HepG2 (cell line): ENCODE measurements around the gene FGF21. TPM values are rescaled to one million over a fixed set of nuclear protein-coding genes. Genes with fewer than 3 reads are reported as not detected.

ENCODE experiments used
- ATAC-seq: fragments of 200-7000 bp; cut with Tn5 transposase; 3 replicates; pipeline ENCODE4 v1.9.1; 2020; ENCODE audit warnings: mild to moderate bottlenecking, moderate library complexity
- BruUV-seq: library from RNA; stranded (reverse); fragments of 400-500 nt; replicated peaks from 2 replicates; lab custom pipeline; 2021; lab: Mats Ljungman, UMichigan
- CTCF ChIA-PET: fragments of 300-600 bp; formaldehyde crosslinking; extraction: SDS; loops from one replicate; lab custom pipeline; 2021; ENCODE audit warnings: low total read pairs, inconsistent platforms, low intra/inter-chr PET ratio; lab: Yijun Ruan, JAX
- POLR2A ChIA-PET: fragments of 350-600 bp; sonication (Branson Sonifier 250); formaldehyde crosslinking; loops from one replicate; lab custom pipeline; 2020; ENCODE audit warnings: antibody characterized with exemption, inconsistent platforms; lab: Yijun Ruan, JAX
- DNase-seq: peaks from one replicate; pipeline ENCODE4 v3.0.0-alpha.2; 2015; ENCODE audit warnings: low spot score
- FAIRE-seq: peaks from 3 replicates; lab custom pipeline; 2011; peaks lifted over from hg19 to GRCh38; lab: Jason Lieb, UNC
- H2AFZ ChIP-seq: one replicate; pipeline ENCODE4 v1.6.1; 2011; ENCODE audit warnings: low read length, inconsistent platforms
- H3K27ac ChIP-seq: fragments of 300-600 bp; 3 replicates; pipeline ENCODE4 v1.8.0; 2011; ENCODE audit warnings: mixed run types, mild to moderate bottlenecking, mixed read lengths, low read length, inconsistent platforms; ENCODE audit not compliant: insufficient read depth; ENCODE audit errors: extremely low read length
- H3K27me3 ChIP-seq, 2 experiments: fragments of 200-600 bp in 1 of 2; 2 replicates in 1 of 2; 3 replicates in 1 of 2; pipeline versions ENCODE4 v1.6.0 to v1.8.0; 2011; ENCODE audit warnings: low read length in 2 of 2, mild to moderate bottlenecking in 2 of 2, moderate library complexity in 2 of 2, inconsistent platforms in 1 of 2; ENCODE audit not compliant: insufficient read depth in 2 of 2, control insufficient read depth in 1 of 2
- H3K36me3 ChIP-seq, 2 experiments: fragments of 200-600 bp in 1 of 2; replicated peaks in 1 of 2; 2 replicates in 1 of 2; 3 replicates in 1 of 2; pipeline versions ENCODE4 v1.5.1 to v1.8.0; 2011; ENCODE audit warnings: low read length in 2 of 2, inconsistent platforms in 1 of 2; ENCODE audit not compliant: insufficient read depth in 2 of 2, control insufficient read depth in 1 of 2
- H3K4me1 ChIP-seq: 2 replicates; pipeline ENCODE4 v1.5.1; 2012; ENCODE audit warnings: low read length, inconsistent platforms; ENCODE audit not compliant: insufficient read depth
- H3K4me2 ChIP-seq: 2 replicates; pipeline ENCODE4 v1.6.0; 2011; ENCODE audit warnings: low read depth, low read length, inconsistent platforms
- H3K4me3 ChIP-seq, 3 experiments: fragments of 200-600 bp in 1 of 3; sonication (generic), shearing (Covaris generic) in 1 of 3; replicated peaks in 1 of 3; 2 replicates each; pipeline ENCODE4 v1.5.1; 2011 to 2016; ENCODE audit warnings: low read length in 3 of 3, inconsistent platforms in 2 of 3, low read depth in 2 of 3, mild to moderate bottlenecking in 2 of 3, control low read depth in 1 of 3, mixed read lengths in 1 of 3; ENCODE audit not compliant: insufficient read depth in 1 of 3
- H3K79me2 ChIP-seq: one replicate; pipeline ENCODE4 v1.6.1; 2011; ENCODE audit warnings: low read length, inconsistent platforms; ENCODE audit not compliant: insufficient read depth
- H3K9ac ChIP-seq: 2 replicates; pipeline ENCODE4 v1.6.0; 2011; ENCODE audit warnings: mild to moderate bottlenecking, low read depth, low read length, inconsistent platforms; ENCODE audit not compliant: insufficient read depth
- H3K9me3 ChIP-seq: 2 replicates; pipeline ENCODE4 v1.5.1; 2012; ENCODE audit warnings: mild to moderate bottlenecking, low read length
- H4K20me1 ChIP-seq: 2 replicates; pipeline ENCODE4 v1.6.0; 2011; ENCODE audit warnings: inconsistent platforms, mild to moderate bottlenecking, low read length, moderate library complexity; ENCODE audit not compliant: insufficient read depth
- GATAD2A ChIP-seq: IDR thresholded peaks from 2 replicates; pipeline ENCODE4 v1.6.1; 2016
- KMT2B ChIP-seq: IDR thresholded peaks from 2 replicates; pipeline ENCODE4 v1.6.1; 2016; ENCODE audit warnings: missing genetic modification reagents, missing compliant biosample characterization
- NRL ChIP-seq: sonication (generic); formaldehyde crosslinking; IDR thresholded peaks from 2 replicates; pipeline ENCODE4 v1.5.0; 2020; ENCODE audit warnings: missing genetic modification reagents, mild to moderate bottlenecking, moderate library complexity, borderline replicate concordance
- SOX6 ChIP-seq, 2 experiments: fragments of 450-650 bp in 1 of 2; sonication (generic) in 1 of 2; formaldehyde crosslinking in 1 of 2; IDR thresholded peaks; 2 replicates each; pipeline versions ENCODE4 v1.4.0 to v1.6.1; 2017 to 2020; ENCODE audit warnings: antibody characterized with exemption in 1 of 2, mild to moderate bottlenecking in 1 of 2, missing genetic modification reagents in 1 of 2
- WGBS: methylation state at CpG from one replicate; pipeline ENCODE4 v1.1.6; 2017; ENCODE audit warnings: low lambda C conversion rate; 5-methylcytosine and 5-hydroxymethylcytosine counted together
- in situ Hi-C: cut with HindIII; loops from 2 replicates; pipeline ENCODE4 v1.10.0; 2017; ENCODE audit warnings: low pct_unique_long_range_greater_than_20kb; ENCODE audit not compliant: extremely low pct_ligation_motif_present
- intact Hi-C: fragments of 100-400 bp; cut with micrococcal nuclease; formaldehyde crosslinking; loops from one replicate; pipeline ENCODE4 v1.10.0; 2022; ENCODE audit not compliant: unreplicated experiment
- polyA plus RNA-seq, 8 experiments: library from polyadenylated mRNA; depleted of rRNA in 3 of 8; stranded (reverse) in 7 of 8; unstranded in 1 of 8; fragments of >200 nt; fragmentation: Illumina TruSeq in 4 of 8; extraction: Trizol in 4 of 8; gene quantifications; 2 replicates each; pipeline versions ENCODE4 v1.2.1 to v1.2.3, GENCODE V29; 2011 to 2016; ENCODE audit warnings: low read depth in 4 of 8, missing spikeins in 1 of 8, mixed read lengths in 1 of 8; ENCODE audit not compliant: insufficient read depth in 1 of 8
- total RNA-seq, 5 experiments: library from RNA; depleted of rRNA; stranded (reverse); fragments of >200 nt; fragmentation: Illumina TruSeq; extraction: Trizol; gene quantifications; 2 replicates each; pipeline ENCODE4 v1.2.3, GENCODE V29; 2016; ENCODE audit warnings: low read depth in 1 of 5
- TF ChIP-seq, protein P1 (sequence below): sonication (generic); formaldehyde crosslinking; IDR thresholded peaks from 2 replicates; pipeline ENCODE4 v1.4.0; 2020; ENCODE audit warnings: missing genetic modification reagents
- TF ChIP-seq, protein P2 (sequence below): sonication (generic); formaldehyde crosslinking; IDR thresholded peaks from 2 replicates; pipeline ENCODE4 v1.8.1; 2023; ENCODE audit warnings: mild to moderate bottlenecking, moderate library complexity, missing genetic modification reagents
- TF ChIP-seq, protein P3 (sequence below): fragments of 450-650 bp; IDR thresholded peaks from 2 replicates; pipeline ENCODE4 v1.6.1; 2016
- TF ChIP-seq, protein P4 (sequence below): sonication (generic); formaldehyde crosslinking; IDR thresholded peaks from 2 replicates; pipeline ENCODE4 v1.4.0; 2020; ENCODE audit warnings: missing genetic modification reagents
- TF ChIP-seq, protein P5 (sequence below): sonication (generic); formaldehyde crosslinking; IDR thresholded peaks from 2 replicates; pipeline ENCODE4 v1.4.0; 2020; ENCODE audit warnings: missing genetic modification reagents

The FGF21 gene
- total and polyA plus RNA-seq, 2 of the 13 experiments (the other 11 are each of a cell fraction or from before 2014, with no cell fraction given) = 0.17 TPM; not detected in 1

DNA sequence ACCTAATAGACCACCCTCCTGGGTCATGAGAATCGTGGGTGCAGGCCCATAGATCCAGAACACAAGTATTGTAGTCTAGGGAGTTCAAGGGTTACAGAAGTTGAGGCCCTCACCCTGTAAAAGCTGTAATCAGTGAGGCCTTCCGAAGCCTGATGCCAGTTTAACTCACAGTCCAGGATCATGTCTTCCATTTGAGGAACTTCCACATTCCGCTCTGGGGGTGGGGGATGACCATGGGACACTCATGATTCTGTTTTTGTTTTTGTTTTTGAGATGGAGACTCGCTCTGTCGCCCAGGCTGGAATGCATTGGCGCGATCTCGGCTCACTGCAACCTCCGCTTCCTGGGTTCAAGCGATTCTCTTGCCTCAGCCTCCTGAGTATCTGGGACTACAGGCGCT is 13.2 kb upstream of the FGF21 start (continued):
- TF ChIP-seq, protein P1, sequence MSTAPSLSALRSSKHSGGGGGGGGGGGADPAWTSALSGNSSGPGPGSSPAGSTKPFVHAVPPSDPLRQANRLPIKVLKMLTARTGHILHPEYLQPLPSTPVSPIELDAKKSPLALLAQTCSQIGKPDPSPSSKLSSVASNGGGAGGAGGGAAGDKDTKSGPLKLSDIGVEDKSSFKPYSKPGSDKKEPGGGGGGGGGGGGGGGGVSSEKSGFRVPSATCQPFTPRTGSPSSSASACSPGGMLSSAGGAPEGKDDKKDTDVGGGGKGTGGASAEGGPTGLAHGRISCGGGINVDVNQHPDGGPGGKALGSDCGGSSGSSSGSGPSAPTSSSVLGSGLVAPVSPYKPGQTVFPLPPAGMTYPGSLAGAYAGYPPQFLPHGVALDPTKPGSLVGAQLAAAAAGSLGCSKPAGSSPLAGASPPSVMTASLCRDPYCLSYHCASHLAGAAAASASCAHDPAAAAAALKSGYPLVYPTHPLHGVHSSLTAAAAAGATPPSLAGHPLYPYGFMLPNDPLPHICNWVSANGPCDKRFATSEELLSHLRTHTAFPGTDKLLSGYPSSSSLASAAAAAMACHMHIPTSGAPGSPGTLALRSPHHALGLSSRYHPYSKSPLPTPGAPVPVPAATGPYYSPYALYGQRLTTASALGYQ (CRISPR knock-in tag) = no peak
- TF ChIP-seq, protein P2, sequence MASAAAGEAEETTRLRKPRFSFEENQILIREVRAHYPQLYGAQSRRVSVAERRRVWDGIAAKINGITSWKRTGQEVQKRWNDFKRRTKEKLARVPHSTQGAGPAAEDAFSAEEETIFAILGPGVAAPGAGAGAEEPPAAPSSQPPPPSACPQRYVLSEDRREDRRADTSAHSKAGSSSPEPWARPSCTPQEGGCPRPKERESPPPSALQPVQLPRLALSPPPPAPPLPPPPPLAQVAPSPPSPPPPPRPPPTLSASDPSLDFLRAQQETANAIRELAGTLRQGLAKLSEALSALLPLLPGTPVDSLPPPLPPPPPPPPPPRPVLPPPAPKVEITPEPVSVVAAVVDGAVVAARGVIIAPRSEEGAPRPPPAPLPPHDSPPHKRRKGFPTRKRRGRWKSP (CRISPR knock-in tag) = no peak
- TF ChIP-seq KMT2B (CRISPR knock-in tag) = no peak
- TF ChIP-seq, all 625 proteins: peak for 0

DNA sequence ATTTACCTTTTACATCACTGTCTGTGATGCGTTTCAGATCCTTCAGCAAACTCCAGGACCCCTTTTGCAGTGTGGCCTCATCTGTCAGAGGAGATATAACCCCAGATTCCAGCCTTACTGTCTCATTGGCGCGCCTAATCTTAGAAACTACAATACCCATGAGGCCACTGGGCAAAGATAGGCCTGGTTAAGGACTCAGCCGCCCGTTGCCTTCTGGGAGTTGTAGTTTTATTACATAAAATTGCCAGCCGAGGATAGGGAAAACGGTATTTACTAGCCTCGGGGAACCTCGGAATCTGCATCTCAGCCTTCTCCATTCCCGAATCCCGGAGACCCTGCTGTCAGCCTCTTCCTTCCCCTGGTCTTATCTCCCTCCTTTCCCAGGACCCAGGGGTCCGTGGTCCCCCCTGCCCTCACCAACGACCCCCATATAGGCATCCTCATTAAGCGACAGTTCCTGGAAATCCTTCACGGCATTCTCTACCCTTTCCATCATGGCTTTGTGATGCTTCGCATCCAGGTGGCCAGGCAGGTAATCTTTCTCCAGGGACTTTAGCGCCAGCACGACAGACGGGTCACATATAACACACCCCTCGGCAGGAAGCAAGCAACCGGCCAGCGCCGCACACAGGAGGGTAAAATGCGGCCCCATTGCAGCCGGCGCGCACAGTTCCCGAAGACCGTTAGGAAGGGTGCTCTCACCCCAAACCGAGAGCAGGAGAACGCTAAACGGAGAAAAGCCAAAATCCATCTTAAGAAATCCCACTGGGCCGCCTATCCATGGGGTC is 9.9 kb upstream of the FGF21 start:
- ChIA-PET POLR2A (interaction anchor here (1.1 to 1.3 kb wide), 2 partner anchors 12 to 112 kb away, joined by 3 read pairs; no protein-coding TSS in a partner anchor), CTCF (no interaction called here)
- ATAC-seq (peak; percentile 80), FAIRE-seq (peak; percentile 43), DNase-seq (peak; percentile 51)
- H3K79me2 ChIP-seq = no peaks in the 10 kb centered on the region
- H3K27me3 ChIP-seq = peaks cover 0 to 1% of the 10 kb centered on the region in 2 experiments; a peak in 1 of 5 replicates
- H3K27ac ChIP-seq = no peak overlapping the region
- WGBS = 66% methylated on average over 31 of the region's 33 CpGs
- H3K9ac ChIP-seq = no peak overlapping the region
- H3K4me1 ChIP-seq = peaks cover 53% of the 10 kb centered on the region
- no peak overlapping the region for H3K4me3 ChIP-seq
- no TSS peak for BruUV-seq
- no peaks in the 10 kb centered on the region for H3K36me3 ChIP-seq
- H3K9me3 ChIP-seq = no peaks in the 10 kb centered on the region
- no peaks in the 10 kb centered on the region for H4K20me1 ChIP-seq
- H2AFZ ChIP-seq = no peak overlapping the region
- intact Hi-C loops = no loop called here
- in situ Hi-C loops = no loop called here
- H3K4me2 ChIP-seq = peak overlapping the region; percentile 54
- TF ChIP-seq, protein P3, sequence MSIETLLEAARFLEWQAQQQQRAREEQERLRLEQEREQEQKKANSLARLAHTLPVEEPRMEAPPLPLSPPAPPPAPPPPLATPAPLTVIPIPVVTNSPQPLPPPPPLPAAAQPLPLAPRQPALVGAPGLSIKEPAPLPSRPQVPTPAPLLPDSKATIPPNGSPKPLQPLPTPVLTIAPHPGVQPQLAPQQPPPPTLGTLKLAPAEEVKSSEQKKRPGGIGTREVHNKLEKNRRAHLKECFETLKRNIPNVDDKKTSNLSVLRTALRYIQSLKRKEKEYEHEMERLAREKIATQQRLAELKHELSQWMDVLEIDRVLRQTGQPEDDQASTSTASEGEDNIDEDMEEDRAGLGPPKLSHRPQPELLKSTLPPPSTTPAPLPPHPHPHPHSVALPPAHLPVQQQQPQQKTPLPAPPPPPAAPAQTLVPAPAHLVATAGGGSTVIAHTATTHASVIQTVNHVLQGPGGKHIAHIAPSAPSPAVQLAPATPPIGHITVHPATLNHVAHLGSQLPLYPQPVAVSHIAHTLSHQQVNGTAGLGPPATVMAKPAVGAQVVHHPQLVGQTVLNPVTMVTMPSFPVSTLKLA = no peak
- no peak for TF ChIP-seq GATAD2A (CRISPR knock-in tag)
- no peak for TF ChIP-seq NRL
- TF ChIP-seq, protein P4, sequence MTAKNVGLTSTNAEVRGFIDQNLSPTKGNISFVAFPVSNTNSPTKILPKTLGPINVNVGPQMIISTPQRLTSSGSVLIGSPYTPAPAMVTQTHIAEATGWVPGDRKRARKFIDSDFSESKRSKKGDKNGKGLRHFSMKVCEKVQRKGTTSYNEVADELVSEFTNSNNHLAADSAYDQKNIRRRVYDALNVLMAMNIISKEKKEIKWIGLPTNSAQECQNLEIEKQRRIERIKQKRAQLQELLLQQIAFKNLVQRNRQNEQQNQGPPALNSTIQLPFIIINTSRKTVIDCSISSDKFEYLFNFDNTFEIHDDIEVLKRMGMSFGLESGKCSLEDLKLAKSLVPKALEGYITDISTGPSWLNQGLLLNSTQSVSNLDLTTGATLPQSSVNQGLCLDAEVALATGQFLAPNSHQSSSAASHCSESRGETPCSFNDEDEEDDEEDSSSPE (CRISPR knock-in tag) = peak; percentile 27; the same call in 1 of the 2 replicates
- TF ChIP-seq, protein P5, sequence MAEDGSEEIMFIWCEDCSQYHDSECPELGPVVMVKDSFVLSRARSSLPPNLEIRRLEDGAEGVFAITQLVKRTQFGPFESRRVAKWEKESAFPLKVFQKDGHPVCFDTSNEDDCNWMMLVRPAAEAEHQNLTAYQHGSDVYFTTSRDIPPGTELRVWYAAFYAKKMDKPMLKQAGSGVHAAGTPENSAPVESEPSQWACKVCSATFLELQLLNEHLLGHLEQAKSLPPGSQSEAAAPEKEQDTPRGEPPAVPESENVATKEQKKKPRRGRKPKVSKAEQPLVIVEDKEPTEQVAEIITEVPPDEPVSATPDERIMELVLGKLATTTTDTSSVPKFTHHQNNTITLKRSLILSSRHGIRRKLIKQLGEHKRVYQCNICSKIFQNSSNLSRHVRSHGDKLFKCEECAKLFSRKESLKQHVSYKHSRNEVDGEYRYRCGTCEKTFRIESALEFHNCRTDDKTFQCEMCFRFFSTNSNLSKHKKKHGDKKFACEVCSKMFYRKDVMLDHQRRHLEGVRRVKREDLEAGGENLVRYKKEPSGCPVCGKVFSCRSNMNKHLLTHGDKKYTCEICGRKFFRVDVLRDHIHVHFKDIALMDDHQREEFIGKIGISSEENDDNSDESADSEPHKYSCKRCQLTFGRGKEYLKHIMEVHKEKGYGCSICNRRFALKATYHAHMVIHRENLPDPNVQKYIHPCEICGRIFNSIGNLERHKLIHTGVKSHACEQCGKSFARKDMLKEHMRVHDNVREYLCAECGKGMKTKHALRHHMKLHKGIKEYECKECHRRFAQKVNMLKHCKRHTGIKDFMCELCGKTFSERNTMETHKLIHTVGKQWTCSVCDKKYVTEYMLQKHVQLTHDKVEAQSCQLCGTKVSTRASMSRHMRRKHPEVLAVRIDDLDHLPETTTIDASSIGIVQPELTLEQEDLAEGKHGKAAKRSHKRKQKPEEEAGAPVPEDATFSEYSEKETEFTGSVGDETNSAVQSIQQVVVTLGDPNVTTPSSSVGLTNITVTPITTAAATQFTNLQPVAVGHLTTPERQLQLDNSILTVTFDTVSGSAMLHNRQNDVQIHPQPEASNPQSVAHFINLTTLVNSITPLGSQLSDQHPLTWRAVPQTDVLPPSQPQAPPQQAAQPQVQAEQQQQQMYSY (CRISPR knock-in tag) = no peak
- no peak for TF ChIP-seq SOX6 (IDR thresholded peaks at IDR 0.05)
- TF ChIP-seq SOX6 (CRISPR knock-in tag; IDR thresholded peaks at IDR 0.05) = no peak
